Activated naive CD8-positive, alpha-beta T cell (primary cell): ENCODE measurements around the gene ZNF93.
"Not testable (repeated sequence)": the region's sequence is repeated elsewhere in the genome, so short reads cannot be mapped to it uniquely, and the experiment has no call there.

Source experiments
- H3K27ac Mint-ChIP-seq: one replicate; pipeline ENCODE4 v1.8.0; 2021; ENCODE audit warnings: mixed read lengths
- H3K27me3 Mint-ChIP-seq: one replicate; pipeline ENCODE4 v1.8.0; 2021; ENCODE audit warnings: mixed read lengths
- H3K36me3 Mint-ChIP-seq: one replicate; pipeline ENCODE4 v1.8.0; 2021; ENCODE audit warnings: mixed read lengths
- H3K4me1 Mint-ChIP-seq: one replicate; pipeline ENCODE4 v1.8.0; 2021; ENCODE audit warnings: low read depth, mixed read lengths
- H3K4me3 Mint-ChIP-seq: one replicate; pipeline ENCODE4 v1.8.0; 2021; ENCODE audit warnings: mild to moderate bottlenecking, mixed read lengths
- H3K9me3 Mint-ChIP-seq: one replicate; pipeline ENCODE4 v1.8.0; 2021; ENCODE audit warnings: low read depth, mixed read lengths

ZNF93 gene

DNA sequence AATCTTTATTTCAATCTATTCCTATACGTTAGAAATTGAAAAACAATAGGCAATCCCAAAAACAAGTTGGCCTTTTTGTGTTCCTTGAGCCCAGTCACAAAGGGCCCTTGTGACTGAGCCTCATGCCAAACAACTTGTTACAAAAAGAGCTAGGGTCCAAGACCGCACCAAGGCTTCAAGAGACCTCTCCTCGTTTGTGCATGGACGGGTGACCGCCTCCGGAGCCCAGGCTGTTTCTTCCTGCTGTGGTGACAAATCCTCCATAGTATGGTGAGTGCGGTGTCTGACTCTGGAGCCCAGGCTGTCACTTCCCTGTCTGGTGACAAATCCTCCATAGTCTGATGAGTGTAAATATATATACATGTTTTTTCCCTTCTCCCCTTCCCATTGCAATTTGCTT lies 63.7 kb downstream of the ZNF93 start:
- no peak overlapping the region for H3K27ac Mint-ChIP-seq
- H3K4me3 Mint-ChIP-seq: no peak overlapping the region
- H3K9me3 Mint-ChIP-seq: peaks cover 28% of the 10 kb centered on the region
- no peaks in the 10 kb centered on the region for H3K4me1 Mint-ChIP-seq
- peaks cover 9% of the 10 kb centered on the region for H3K36me3 Mint-ChIP-seq
- no peaks in the 10 kb centered on the region for H3K27me3 Mint-ChIP-seq

DNA sequence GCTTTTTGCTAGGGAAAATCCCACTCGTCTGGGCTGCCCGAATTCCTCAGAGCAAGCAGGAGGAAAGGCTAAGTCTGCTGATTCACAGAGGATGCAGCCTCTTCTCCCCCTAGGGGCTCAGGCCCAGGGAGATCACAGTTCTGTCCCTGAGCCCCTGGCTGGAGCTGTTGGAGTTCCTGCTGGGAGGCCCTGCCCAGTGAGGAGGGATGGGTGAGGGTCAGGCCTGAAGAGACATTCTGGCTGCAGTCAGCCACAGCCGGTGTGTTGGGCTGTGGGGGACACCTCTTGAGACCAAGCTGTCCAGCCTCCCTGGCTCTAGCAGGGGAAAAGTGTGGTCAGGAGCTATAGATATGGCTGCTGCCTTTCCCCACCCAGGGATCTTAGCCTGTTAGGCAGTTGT lies 65.4 kb downstream of the ZNF93 start:
- H3K4me3 Mint-ChIP-seq, H3K27ac Mint-ChIP-seq, H3K4me1 Mint-ChIP-seq, H3K27me3 Mint-ChIP-seq: not testable (repeated sequence)
- H3K9me3 Mint-ChIP-seq: peaks cover 30% of the 10 kb centered on the region
- H3K36me3 Mint-ChIP-seq: peaks cover 12% of the 10 kb centered on the region

DNA sequence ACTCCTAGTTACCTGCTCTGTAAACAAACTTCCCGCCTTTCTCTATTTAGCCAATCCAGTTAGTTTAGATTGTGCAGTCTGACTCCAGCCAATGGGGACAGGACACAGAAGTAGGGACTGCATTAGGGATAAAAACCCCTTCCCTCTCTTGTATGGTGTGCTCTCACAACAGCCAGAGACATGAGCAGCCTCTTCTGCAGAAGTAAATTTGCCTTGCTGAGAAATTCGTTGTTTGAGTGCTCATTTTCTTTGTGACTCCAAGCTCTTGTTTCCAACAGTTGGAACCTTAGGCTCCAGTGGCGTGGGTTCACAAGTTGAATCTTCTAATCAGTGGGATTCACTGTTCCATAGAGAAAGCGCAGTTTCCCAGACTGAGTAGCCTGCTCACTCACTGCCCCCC lies 66.1 kb downstream of the ZNF93 start:
- Mint-ChIP-seq H3K4me1 (no peaks in the 10 kb centered on the region), H3K9me3 (peaks cover 30% of the 10 kb centered on the region), H3K36me3 (peaks cover 15% of the 10 kb centered on the region), H3K27me3 (no peaks in the 10 kb centered on the region), H3K27ac (no peak overlapping the region), H3K4me3 (no peak overlapping the region)
